Measurements from ENCODE around the gene TLN1. TPM values are rescaled to one million over a fixed set of nuclear protein-coding genes. Genes with fewer than 3 reads are reported as not detected.

TLN1 gene
- total and polyA plus RNA-seq, 2 experiments from 2014 or later: 21.5 to 120 TPM

DNA sequence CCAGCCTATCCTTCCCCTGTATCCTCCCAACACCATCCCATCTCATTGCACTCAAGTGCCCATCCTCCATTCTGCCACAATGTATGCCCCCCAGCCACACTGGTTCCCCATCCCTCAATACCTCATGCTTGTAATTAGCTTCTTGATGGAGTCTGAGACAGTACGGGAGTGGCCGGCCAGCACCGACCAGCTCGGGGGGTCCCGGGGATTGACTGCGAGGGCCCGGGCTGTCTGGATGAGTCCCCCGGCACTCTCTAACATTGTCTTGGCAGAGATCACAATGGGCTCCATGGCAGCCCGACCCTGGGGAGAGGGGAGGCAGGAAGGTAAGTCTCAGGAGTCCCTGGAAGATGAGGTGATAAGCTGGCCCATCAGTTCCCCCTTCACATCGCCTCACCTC is 25.0 kb downstream of the TLN1 start:
- Histone ChIP-seq H2AFZ (no peak overlapping the region), H3K27me3 (ENCODE audit: insufficient read depth) (no peaks in the 10 kb centered on the region), H3K27ac (ENCODE audit: low read depth) (no peak overlapping the region), H3F3A (replicated peaks; ENCODE audit: low read depth) (no peaks in the 10 kb centered on the region), H3K36me3 (ENCODE audit: insufficient read depth) (peaks cover 28% of the 10 kb centered on the region), H4K20me1 (replicated peaks; ENCODE audit: insufficient read depth) (no peaks in the 10 kb centered on the region; the same call in 1 of the 2 replicates), H3K4me1 (ENCODE audit: insufficient read depth) (no peaks in the 10 kb centered on the region), H3K9me2 (ENCODE audit: insufficient read depth) (no peaks in the 10 kb centered on the region), H3K4me2 (no peak overlapping the region), H3K79me2 (replicated peaks; ENCODE audit: insufficient read depth) (no peaks in the 10 kb centered on the region), H3K4me3 (no peak overlapping the region)
- Mint-ChIP-seq H3K27ac (no peak overlapping the region), H3K4me1 (no peaks in the 10 kb centered on the region), H3K27me3 (ENCODE audit: insufficient read depth, low read depth, poor library complexity) (peaks cover 8% of the 10 kb centered on the region), H3K9me3 (no peaks in the 10 kb centered on the region), H3K36me3 (ENCODE audit: low read depth) (peaks cover 60% of the 10 kb centered on the region), H3K4me3 (no peak overlapping the region)
- no peak for TF ChIP-seq EZH2phosphoT487 (IDR thresholded peaks at IDR 0.05; ENCODE audit: unreplicated experiment)
- DNase-seq (ENCODE audit: low spot score): no peak
- no peak for ATAC-seq

GRCh38 chr9:35705836-35706430 is 26.1 kb downstream of the TLN1 start:
- Histone ChIP-seq H3K4me1 (ENCODE audit: insufficient read depth) (no peaks in the 10 kb centered on the region), H3K27ac (ENCODE audit: low read depth) (no peak overlapping the region), H3K27me3 (ENCODE audit: insufficient read depth) (no peaks in the 10 kb centered on the region), H4K20me1 (replicated peaks; ENCODE audit: insufficient read depth) (no peaks in the 10 kb centered on the region), H3K36me3 (ENCODE audit: insufficient read depth) (peaks cover 30% of the 10 kb centered on the region), H3K4me2 (no peak overlapping the region), H3K9me2 (ENCODE audit: insufficient read depth) (no peaks in the 10 kb centered on the region), H2AFZ (no peak overlapping the region), H3K79me2 (replicated peaks; ENCODE audit: insufficient read depth) (no peaks in the 10 kb centered on the region), H3K4me3 (no peak overlapping the region), H3F3A (replicated peaks; ENCODE audit: low read depth) (no peaks in the 10 kb centered on the region)
- no peak for TF ChIP-seq EZH2 (IDR thresholded peaks at IDR 0.05; ENCODE audit: low read depth, unreplicated experiment)
- TF ChIP-seq REST (IDR thresholded peaks at IDR 0.05; ENCODE audit: unreplicated experiment): no peak
- no peak for TF ChIP-seq CREB1 (CRISPR knock-in tag; IDR thresholded peaks at IDR 0.05; ENCODE audit: low read depth)
- TF ChIP-seq ZNF114 (CRISPR knock-in tag; IDR thresholded peaks at IDR 0.05): no peak
- TF ChIP-seq POLR2AphosphoS5 (IDR thresholded peaks at IDR 0.05; ENCODE audit: low read depth): no peak
- H3K36me3 Mint-ChIP-seq (ENCODE audit: low read depth): peaks cover 50% of the 10 kb centered on the region
- H3K9me3 Mint-ChIP-seq: no peaks in the 10 kb centered on the region
- H3K4me1 Mint-ChIP-seq: no peaks in the 10 kb centered on the region
- DNase-seq (ENCODE audit: low spot score) (no peak), ATAC-seq (no peak)
- H3K27me3 Mint-ChIP-seq (ENCODE audit: insufficient read depth, low read depth, poor library complexity): peaks cover 6% of the 10 kb centered on the region
- no peak overlapping the region for H3K27ac Mint-ChIP-seq
- H3K4me3 Mint-ChIP-seq: no peak overlapping the region

DNA sequence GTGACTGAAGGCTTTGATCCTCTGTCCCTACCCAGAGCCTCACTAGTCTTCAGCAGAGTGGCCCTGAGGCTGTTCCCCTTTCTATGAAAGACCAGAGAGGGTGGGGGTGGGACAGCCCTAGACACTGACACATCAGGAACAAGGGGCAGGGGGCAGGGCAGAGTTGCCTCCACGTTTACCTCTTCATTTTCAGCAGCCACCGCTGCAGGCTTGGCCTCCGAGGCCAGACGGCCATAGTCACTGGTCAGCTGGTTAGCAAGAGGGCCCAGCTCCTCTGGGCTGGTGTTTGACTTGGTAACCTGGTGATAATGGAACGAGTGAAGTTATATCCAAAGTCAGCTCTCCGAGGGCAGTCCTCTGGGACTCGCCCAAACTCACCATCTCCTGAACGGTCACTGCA is 26.6 kb downstream of the TLN1 start:
- Histone ChIP-seq H2AFZ (no peak overlapping the region), H3K4me1 (ENCODE audit: insufficient read depth) (no peaks in the 10 kb centered on the region), H3K27ac (ENCODE audit: low read depth) (no peak overlapping the region), H3F3A (replicated peaks; ENCODE audit: low read depth) (no peaks in the 10 kb centered on the region), H3K79me2 (replicated peaks; ENCODE audit: insufficient read depth) (no peaks in the 10 kb centered on the region), H3K27me3 (ENCODE audit: insufficient read depth) (no peaks in the 10 kb centered on the region), H3K36me3 (ENCODE audit: insufficient read depth) (peaks cover 35% of the 10 kb centered on the region), H3K9me2 (ENCODE audit: insufficient read depth) (no peaks in the 10 kb centered on the region), H3K4me2 (no peak overlapping the region), H4K20me1 (replicated peaks; ENCODE audit: insufficient read depth) (no peaks in the 10 kb centered on the region), H3K4me3 (no peak overlapping the region)
- no peak for ATAC-seq
- Mint-ChIP-seq H3K27me3 (ENCODE audit: insufficient read depth, low read depth, poor library complexity) (peaks cover 6% of the 10 kb centered on the region), H3K36me3 (ENCODE audit: low read depth) (peaks cover 44% of the 10 kb centered on the region), H3K27ac (no peak overlapping the region), H3K4me1 (no peaks in the 10 kb centered on the region), H3K4me3 (no peak overlapping the region), H3K9me3 (no peaks in the 10 kb centered on the region)
- DNase-seq (ENCODE audit: low spot score): no peak
- TF ChIP-seq, protein P1, sequence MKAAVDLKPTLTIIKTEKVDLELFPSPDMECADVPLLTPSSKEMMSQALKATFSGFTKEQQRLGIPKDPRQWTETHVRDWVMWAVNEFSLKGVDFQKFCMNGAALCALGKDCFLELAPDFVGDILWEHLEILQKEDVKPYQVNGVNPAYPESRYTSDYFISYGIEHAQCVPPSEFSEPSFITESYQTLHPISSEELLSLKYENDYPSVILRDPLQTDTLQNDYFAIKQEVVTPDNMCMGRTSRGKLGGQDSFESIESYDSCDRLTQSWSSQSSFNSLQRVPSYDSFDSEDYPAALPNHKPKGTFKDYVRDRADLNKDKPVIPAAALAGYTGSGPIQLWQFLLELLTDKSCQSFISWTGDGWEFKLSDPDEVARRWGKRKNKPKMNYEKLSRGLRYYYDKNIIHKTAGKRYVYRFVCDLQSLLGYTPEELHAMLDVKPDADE (IDR thresholded peaks at IDR 0.05): no peak
- TF ChIP-seq CREB1 (CRISPR knock-in tag; IDR thresholded peaks at IDR 0.05; ENCODE audit: low read depth) (no peak), JUNB (IDR thresholded peaks at IDR 0.05; ENCODE audit: unreplicated experiment) (no peak), STAT1 (IDR thresholded peaks at IDR 0.05; ENCODE audit: unreplicated experiment) (no peak), CTCF (conservative IDR thresholded peaks at IDR 0.05; ENCODE audit: low read depth in 2 of 2) (no peak), NANOG (IDR thresholded peaks at IDR 0.05; ENCODE audit: borderline replicate concordance) (no peak), POLR2AphosphoS5 (IDR thresholded peaks at IDR 0.05; ENCODE audit: low read depth) (no peak)
